ENCODE measurements around the gene CEBPA.
"Not testable (repeated sequence)": the region's sequence is repeated elsewhere in the genome, so short reads cannot be mapped to it uniquely, and the experiment has no call there.

The CEBPA gene

DNA sequence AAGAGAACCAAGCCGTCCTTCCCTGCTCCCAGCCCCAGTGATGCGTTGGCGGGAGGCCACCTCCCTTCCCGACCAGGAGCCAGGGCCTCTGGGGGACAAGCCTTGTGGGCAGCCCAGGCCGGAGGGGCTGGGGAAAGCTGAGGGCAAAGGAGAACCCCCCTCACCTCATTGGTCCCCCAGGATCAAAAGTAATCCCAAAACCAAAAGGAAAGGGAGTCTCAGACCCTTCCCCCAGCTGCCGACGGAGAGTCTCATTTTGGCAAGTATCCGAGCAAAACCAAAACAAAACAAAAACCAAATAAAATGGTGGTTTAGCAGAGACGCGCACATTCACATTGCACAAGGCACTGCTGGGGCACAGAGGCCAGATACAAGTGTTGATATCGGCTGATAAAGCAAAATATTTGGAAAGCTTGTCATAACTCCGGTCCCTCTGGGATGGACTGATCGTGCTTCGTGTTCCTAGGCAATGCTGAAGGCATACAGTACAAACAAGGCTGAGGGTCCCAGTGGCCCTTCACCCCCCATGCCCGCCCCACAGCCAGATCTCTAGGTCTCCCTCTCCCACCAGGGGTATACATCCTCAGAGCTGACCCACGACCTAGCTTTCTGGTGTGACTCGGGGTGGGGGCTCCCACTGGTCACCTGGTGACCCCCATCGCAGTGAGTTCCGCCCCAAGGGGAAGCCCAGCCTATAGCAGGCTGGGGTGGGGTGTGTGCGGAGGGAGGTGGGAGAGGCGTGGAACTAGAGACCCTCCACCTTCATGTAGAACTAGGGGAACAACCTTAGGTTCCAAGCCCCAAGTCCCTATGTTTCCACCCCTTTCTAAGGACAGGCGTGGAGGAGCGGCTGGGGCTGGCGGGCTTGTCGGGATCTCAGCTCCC lies 2.1 kb downstream of the CEBPA start:
- DNase-seq: no peak

GRCh38 chr19:33299051-33299688 lies 3.2 kb downstream of the CEBPA start:
- DNase-seq: no peak

DNA sequence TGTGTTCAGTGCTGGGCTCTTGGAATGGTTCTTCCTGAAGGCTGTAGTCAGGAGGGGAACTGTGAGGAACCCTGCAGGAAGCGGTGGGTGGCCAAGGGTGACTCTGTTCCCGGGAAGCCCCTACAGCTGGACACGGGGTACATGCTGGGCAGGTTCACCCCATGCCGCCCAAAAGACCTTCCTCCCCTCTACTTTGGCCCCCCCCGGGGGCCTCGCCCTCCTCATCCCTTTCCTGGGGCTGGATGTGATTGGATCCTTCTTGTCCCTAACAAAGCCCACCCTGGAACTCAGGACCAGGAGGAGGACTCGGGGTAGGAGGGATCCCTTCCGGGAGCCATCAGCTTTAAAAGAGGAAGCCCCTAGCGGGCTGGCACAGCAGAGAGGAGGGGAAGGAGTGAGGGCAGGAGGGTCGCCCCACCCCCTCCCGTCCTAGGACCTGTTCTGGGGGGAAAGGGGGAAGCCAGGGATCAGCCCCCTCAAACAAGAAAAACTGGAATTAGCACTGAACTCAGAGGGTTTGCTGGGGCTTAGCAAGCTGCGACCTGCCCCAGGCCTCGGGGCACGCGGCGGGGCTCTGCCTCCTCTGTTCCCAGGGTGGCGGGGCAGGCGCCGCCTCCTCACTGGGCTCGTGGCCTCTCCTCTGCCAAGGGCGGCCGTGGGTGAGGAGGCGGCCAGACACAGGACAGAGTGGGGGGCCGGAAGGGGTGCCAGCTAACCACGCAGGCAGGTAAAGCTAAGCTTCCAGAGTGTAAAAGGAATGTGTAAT lies 4.0 kb downstream of the CEBPA start:
- DNase-seq: no peak

- DNase-seq: no peak
Observed at GRCh38 chr19:33297401-33298145, 4.8 kb downstream of the CEBPA start.

DNA sequence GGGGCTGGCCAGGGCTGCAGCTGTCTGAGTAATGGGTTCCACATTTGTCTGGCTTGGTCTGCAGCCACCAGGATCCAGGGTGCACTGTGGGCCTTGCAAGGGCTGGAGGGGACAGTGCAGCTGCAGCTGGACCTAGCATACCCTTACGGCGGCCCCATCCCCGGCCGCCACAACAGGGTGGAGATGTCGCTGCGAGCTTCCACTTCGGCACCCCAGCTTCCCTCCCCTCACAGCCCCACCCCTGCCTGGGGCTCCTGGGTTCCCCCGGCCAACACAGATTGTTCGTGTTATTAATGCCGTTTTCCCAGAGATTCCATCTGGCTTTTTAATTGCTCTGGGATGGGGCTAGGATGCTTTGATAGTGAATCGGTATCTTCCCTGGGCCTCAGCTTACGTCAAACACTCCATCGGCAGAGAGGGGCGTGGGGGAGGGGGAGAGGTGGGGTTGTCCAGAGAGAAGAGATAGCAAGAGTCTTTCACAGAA lies 5.8 kb downstream of the CEBPA start:
- DNase-seq: no peak

- no peak for DNase-seq
Observed at GRCh38 chr19:33295621-33296487, 6.5 kb downstream of the CEBPA start.

DNA sequence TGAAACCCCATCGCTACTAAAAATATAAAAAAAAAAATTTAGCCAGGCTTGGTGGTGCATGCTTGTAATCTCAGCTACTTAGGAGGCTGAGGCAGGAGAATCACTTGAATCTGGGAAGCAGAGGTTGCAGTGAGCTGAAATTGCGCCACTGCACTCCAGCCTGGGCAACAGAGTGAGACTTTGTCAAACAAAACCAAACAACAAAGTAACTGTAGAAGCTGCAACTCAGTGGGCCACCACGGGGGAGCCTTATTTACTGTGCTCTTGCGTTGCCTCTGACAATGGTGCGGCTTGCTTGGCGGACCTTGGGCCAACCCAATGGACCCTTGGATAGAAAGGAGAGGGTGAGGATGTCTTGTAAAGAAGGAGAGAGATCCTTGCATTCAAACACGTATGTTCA lies 7.3 kb downstream of the CEBPA start:
- DNase-seq: not testable (repeated sequence)

- no peak for DNase-seq
Observed at GRCh38 chr19:33294058-33294798, 8.1 kb downstream of the CEBPA start.

GRCh38 chr19:33293255-33294057 lies 8.9 kb downstream of the CEBPA start:
- no peak for DNase-seq

DNA sequence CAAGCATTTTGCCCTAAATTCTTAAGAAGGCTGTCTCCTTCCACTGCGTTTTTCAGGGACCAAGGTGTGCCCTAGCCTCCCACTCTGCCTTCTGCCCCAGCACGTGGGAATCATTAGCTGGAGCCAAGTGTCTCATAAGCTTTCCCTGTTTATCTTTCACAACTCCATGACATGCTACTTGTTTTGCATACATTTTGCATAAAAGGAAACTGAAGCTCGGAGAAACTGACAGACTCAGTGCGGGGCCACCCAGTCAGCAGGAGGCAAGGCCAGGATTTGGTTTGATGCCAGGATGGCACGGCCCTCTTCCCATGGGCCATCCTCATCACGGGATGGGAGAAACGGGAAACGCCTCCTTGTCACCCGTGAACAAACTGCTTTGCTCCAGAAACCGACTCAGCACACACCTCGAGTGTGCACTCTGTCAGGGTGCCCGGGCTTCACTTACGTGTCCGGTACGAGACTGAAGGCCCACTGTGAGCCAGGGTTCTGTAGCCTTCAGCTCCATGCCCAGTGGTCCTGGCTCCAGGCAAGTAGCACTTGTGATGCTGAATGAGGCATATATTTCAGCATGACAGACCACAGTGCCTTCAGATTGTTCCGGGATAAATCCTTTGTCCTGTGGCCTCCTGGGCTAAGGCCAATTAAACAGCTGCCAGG lies 9.6 kb downstream of the CEBPA start:
- DNase-seq: no peak

GRCh38 chr19:33291623-33292534 lies 10.5 kb downstream of the CEBPA start:
- no peak for DNase-seq

DNA sequence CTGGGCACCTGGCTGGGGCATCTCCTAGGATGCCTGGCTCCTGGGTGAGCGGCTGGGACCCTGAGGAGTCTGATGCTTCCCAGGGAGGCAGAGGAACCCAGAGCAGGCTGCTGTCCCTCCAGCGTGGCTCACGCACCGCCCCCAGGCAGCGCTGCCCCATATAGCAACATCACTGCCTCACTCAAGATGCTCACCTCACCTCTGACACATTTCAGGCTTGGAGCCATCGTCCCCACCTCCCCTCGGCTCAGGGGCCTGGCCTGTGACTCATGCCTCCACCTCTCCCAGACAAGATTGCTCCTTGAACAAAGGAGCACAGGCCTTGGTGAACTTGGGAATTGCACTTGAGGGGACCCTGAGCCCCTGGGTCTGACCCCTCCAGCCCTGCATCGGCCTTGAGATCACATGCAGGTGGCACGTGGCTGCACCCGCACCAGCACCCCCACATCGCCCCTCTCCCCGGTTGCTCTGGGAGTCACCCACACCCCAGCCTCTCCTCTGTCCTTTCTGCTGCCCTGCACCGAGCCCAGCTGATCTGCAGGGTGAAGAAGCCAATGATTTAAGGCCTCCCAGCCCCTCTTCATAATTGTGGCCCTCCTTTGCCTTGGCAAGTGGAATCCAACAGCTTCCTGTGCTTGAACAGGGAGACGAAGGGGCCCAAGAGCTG lies 11.2 kb downstream of the CEBPA start:
- no peak for DNase-seq

- no peak for DNase-seq
Observed at GRCh38 chr19:33290082-33290815, 12.1 kb downstream of the CEBPA start.

GRCh38 chr19:33289261-33289660 lies 13.1 kb downstream of the CEBPA start:
- no peak for DNase-seq

DNA sequence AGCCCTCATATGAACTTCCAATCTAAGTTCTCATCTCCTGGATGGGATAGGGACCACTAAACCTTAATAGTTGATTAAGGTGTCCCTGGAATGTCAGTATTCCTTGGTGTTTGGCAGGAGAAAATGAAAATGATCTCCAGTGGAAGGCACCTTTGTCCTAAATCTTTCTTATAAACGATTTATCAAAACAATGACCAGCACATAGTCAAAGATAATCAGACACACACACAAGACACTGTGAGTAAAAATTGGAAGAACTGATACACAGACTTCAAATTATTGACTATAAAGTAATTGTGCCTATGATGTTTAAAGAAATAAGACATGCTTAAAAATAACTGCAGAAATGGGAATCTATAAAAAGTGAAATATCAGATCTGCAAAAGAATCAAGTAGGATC lies 13.7 kb downstream of the CEBPA start:
- DNase-seq: no peak

GRCh38 chr19:33287927-33288326 lies 14.4 kb downstream of the CEBPA start:
- no peak for DNase-seq

GRCh38 chr19:33287438-33287837 lies 14.9 kb downstream of the CEBPA start:
- no peak for DNase-seq

Measured in NCI-H1105 treated with DMSO at 0.1 percent for 48 hours (cell line).